Measurements from ENCODE around the gene KIAA1210. TPM values are rescaled to one million over a fixed set of nuclear protein-coding genes. Genes with fewer than 3 reads are reported as not detected.

Gene KIAA1210
- total RNA-seq, result not detected

- H3K36me3 ChIP-seq, result no peaks in the 10 kb centered on the region
- no peaks in the 10 kb centered on the region for H3K27me3 ChIP-seq
- H3K4me3 ChIP-seq, result no peak within 1 kb of the TSS
- TF ChIP-seq CTCF (IDR thresholded peaks at IDR 0.05), result no peak
- H3K9ac ChIP-seq (ENCODE audit: low read depth in 2 of 2, low read length in 2 of 2), result no peak within 1 kb of the TSS
- no peaks in the 10 kb centered on the region for H3K9me3 ChIP-seq
- DNase-seq, result no peak
- no peaks in the 10 kb centered on the region for H3K4me1 ChIP-seq
- no peak within 1 kb of the TSS for H3K27ac ChIP-seq
- intact Hi-C loops (cut with DNase I), result no loop called here
Observed at GRCh38 chrX:119127650-119128049, at the start of gene KIAA1210. Gene KIAA1210, minus strand, starts transcription at chrX:119127812. Its CDS starts 4,170 bp downstream, at chrX:119123642.

GRCh38 chrX:119177278-119177677 lies 49.7 kb upstream of the KIAA1210 start:
- no peak overlapping the region for H3K9ac ChIP-seq (ENCODE audit: low read depth in 2 of 2, low read length in 2 of 2)
- no peak for DNase-seq
- no peaks in the 10 kb centered on the region for H3K36me3 ChIP-seq
- TF ChIP-seq CTCF (IDR thresholded peaks at IDR 0.05), result no peak
- H3K4me3 ChIP-seq, result no peak overlapping the region
- H3K9me3 ChIP-seq, result no peaks in the 10 kb centered on the region
- no peak overlapping the region for H3K27ac ChIP-seq
- intact Hi-C loops (cut with DNase I), result no loop called here
- H3K4me1 ChIP-seq, result no peaks in the 10 kb centered on the region
- no peaks in the 10 kb centered on the region for H3K27me3 ChIP-seq

GRCh38 chrX:119174900-119175299 lies 47.3 kb upstream of the KIAA1210 start:
- Histone ChIP-seq H3K4me1 (no peaks in the 10 kb centered on the region), H3K4me3 (no peak overlapping the region), H3K36me3 (no peaks in the 10 kb centered on the region), H3K9ac (ENCODE audit: low read depth in 2 of 2, low read length in 2 of 2) (no peak overlapping the region), H3K27ac (no peak overlapping the region), H3K9me3 (no peaks in the 10 kb centered on the region), H3K27me3 (no peaks in the 10 kb centered on the region)
- no peak for TF ChIP-seq CTCF (IDR thresholded peaks at IDR 0.05)
- no peak for DNase-seq
- intact Hi-C loops (cut with DNase I), result no loop called here

- Histone ChIP-seq H3K4me1 (no peaks in the 10 kb centered on the region), H3K9me3 (no peaks in the 10 kb centered on the region), H3K36me3 (no peaks in the 10 kb centered on the region), H3K9ac (ENCODE audit: low read depth in 2 of 2, low read length in 2 of 2) (no peak overlapping the region), H3K27ac (no peak overlapping the region), H3K4me3 (no peak overlapping the region), H3K27me3 (no peaks in the 10 kb centered on the region)
- TF ChIP-seq CTCF (IDR thresholded peaks at IDR 0.05), result no peak
- DNase-seq, result no peak
- intact Hi-C loops (cut with DNase I), result no loop called here
Observed at GRCh38 chrX:119168104-119168503, 40.5 kb upstream of the KIAA1210 start.

GRCh38 chrX:119158226-119158625 lies 30.6 kb upstream of the KIAA1210 start:
- no peak for TF ChIP-seq CTCF (IDR thresholded peaks at IDR 0.05)
- Histone ChIP-seq H3K4me1 (no peaks in the 10 kb centered on the region), H3K4me3 (no peak overlapping the region), H3K9ac (ENCODE audit: low read depth in 2 of 2, low read length in 2 of 2) (no peak overlapping the region), H3K27ac (no peak overlapping the region), H3K27me3 (no peaks in the 10 kb centered on the region), H3K36me3 (no peaks in the 10 kb centered on the region), H3K9me3 (no peaks in the 10 kb centered on the region)
- intact Hi-C loops (cut with DNase I), result no loop called here
- DNase-seq, result no peak

GRCh38 chrX:119156241-119156640 lies 28.6 kb upstream of the KIAA1210 start:
- no peak for DNase-seq
- Histone ChIP-seq H3K36me3 (no peaks in the 10 kb centered on the region), H3K27ac (no peak overlapping the region), H3K4me1 (no peaks in the 10 kb centered on the region), H3K9ac (ENCODE audit: low read depth in 2 of 2, low read length in 2 of 2) (no peak overlapping the region), H3K4me3 (no peak overlapping the region), H3K27me3 (no peaks in the 10 kb centered on the region), H3K9me3 (no peaks in the 10 kb centered on the region)
- TF ChIP-seq CTCF (IDR thresholded peaks at IDR 0.05), result no peak
- intact Hi-C loops (cut with DNase I), result no loop called here

Data from colonic mucosa (tissue), 4 donors.